ENCODE measurements around the gene DEFB128.

GRCh38 chr20:187733-188132 lies 1.8 kb downstream of the DEFB128 start:
- TF ChIP-seq GATA2 (IDR thresholded peaks at IDR 0.05; ENCODE audit: low read depth, low read length) (no peak), GATA3 (IDR thresholded peaks at IDR 0.05; ENCODE audit: low read depth, low read length) (no peak)

Data from SH-SY5Y (cell line).